ENCODE data around the gene DPPA4. TPM values are rescaled to one million over a fixed set of nuclear protein-coding genes. Genes with fewer than 3 reads are reported as not detected.

DPPA4 gene
- total RNA-seq, 1 donor from 2014 or later: not detected

- DNase-seq (ENCODE audit: low read depth, low spot score): no peak
These were observed 1.9 kb upstream of the DPPA4 start for GRCh38 chr3:109339197-109339596.

DNA sequence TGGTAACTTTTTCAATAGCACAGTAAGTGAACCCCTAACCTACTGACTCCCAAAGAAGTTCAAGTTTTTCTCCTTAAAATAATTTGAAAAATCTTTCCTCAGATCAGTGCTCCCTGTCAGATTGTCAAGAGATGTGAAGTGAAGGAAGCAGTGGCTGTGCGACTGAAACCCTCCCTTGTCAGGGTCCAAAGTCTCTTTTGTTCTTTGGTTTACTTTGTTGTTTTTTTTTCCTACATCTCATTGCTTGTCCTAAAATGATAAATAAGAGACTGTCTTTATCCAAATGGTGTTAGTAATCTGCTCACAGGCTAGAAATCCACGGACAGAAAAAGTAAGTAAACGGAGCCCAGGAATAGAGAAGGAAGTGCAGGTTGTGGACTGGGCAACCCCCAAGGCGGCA is 976 bp upstream of the DPPA4 start:
- no peak for DNase-seq (ENCODE audit: low read depth, low spot score)

DNA sequence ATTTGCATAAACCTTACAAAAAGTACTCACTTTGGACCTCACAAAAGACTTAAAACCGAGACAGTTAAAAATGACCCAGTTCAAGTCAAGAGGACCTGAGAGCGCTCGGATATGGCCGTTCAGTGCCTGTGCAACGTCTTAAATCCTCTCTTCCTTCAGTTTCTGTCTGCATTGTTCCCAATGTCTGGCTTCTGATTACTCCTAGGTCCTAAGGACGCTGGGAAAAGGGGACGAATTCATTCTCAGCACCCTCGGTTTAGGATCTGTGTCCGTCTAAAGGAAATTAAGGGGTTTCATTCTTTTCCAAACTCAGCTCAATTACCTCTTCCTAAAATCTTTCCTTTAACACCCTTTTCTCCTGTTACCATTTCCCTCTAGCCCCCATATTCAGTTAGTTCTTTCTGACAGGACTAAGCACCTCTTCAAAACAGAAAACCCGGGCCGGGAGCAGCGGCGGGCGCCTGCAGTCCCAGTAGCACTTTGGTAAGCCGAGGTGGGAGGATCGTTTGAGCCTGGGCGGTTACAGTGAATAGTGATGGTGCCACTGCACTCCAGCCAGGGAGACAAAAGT is 970 bp downstream of the DPPA4 start:
- DNase-seq (ENCODE audit: low read depth, low spot score): no peak

GRCh38 chr3:109334572-109334971 is 2.8 kb downstream of the DPPA4 start:
- DNase-seq (ENCODE audit: low read depth, low spot score): no peak

DNA sequence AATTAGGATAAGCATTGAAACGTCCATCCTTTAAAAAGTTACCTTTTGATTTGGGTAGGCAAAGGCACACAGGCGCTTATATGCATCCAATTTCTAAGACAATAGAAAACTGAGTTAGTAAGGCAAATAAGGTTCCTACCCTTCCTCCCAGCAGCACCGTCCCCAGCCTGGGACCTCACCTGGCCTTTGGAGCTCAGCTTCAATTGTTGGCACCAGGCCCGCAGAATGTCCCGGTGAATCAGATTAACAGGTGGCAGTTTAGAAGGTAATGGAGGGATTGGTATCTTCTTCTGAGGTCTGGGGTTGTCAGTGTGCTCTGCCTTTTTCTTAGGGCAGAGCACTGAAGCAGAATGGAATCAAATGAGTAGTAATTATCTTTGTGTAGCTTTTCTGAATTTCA is 5.7 kb downstream of the DPPA4 start:
- no peak for DNase-seq (ENCODE audit: low read depth, low spot score)

DNA sequence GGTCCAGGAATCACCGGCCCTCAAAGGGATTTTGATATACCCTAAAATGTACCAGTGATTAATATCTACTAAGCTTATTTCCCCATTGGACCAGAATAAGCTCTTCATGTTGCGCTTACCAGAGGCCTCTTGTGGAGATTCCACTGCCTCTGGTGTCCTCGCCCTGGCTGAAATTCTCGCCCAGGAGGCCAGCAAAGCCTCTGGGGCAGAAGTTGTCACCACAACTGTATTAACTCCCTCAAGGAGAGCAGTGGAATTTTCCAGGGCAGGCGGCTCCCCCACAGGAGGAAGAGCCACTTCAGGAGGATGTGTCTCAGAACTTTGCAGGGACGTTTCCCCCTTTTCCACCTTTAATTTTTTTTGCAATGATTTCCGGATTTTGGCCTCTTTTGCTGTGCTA is 6.9 kb downstream of the DPPA4 start:
- DNase-seq (ENCODE audit: low read depth, low spot score): no peak

DNA sequence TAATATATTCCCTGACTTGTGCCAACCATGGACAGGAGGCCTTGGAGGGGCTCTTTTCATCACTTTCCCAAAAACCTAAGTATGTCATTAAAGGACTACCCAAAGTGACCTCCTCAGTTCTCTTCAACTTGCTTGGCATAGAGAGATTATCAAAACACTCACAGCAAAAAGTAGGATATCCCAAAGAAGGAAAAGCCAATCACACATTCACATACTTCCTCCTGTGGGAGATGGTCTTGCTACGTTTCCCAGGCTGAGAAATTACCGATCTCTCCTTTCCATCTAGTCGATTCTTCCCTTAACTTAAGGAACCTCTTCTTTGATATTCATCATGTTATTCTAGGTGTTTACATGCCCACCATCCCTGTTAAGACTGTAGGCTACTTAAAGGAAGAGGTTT is 9.1 kb downstream of the DPPA4 start:
- no peak for DNase-seq (ENCODE audit: low read depth, low spot score)

DNA sequence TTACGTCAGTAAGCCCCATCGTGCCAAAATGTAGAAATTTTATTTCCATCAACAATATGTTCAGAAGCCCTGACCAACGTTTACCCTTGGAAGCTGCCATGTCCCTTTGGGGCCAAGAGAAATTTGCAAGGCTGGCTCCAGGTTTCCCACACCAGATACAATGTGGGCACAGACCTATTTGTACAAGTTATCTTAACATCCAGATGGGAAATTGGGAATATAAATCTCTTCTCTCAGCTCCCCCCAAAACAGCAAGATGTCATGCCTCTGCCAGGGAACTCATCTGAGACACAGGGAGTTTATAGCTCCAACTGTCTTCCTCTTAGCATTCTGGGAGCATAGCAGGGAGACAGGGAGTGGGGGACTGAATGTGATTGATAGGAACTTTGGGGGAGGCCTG is 11.7 kb downstream of the DPPA4 start:
- DNase-seq (ENCODE audit: low read depth, low spot score): no peak

DNA sequence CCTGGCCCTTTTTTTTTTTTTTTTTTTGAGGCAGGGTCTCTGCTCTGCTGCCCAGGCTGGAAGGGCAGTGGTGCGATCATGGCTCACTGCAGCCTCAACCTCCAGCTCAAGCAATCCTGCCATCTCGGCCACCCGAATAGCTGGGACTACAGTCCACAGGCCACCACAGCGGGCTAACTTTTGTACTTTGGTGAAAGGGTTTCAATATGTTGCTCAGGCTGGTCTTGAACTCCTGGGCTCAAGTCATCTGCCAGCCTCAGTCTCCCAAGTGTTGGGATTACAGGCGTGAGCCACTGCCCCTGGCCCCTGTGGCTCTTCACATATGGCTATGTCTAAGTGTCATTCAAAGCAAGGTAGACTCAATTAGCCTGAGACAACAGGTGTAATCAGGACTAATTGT is 12.2 kb downstream of the DPPA4 start:
- no peak for DNase-seq (ENCODE audit: low read depth, low spot score)

GRCh38 chr3:109316162-109316730 is 21.1 kb downstream of the DPPA4 start, which contains the start of gene DPPA2:
DPPA2 (minus strand) TSS chr3:109316517; CDS start chr3:109314542, 1,975 bp downstream.
- no peak for DNase-seq (ENCODE audit: low read depth, low spot score)

DNA sequence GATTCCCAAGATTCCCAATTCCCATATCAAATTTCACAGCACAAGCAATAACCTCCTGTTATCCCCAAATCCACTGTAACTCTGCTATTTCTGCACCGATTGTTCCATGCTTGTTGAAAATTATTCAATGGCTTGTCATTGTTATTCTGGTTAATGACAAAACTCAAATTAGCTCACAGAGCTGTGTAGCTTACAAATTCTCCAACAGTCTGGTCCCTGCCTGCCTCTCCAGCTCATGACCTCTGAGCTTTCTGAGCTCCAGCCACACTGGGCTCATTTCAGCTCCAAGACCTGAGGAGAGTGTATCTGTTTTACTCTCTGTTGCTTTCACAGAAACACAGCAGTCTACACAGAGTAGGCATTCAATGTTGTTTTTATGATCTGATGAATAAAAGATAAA is 24.3 kb downstream of the DPPA4 start:
- no peak for DNase-seq (ENCODE audit: low read depth, low spot score)

DNA sequence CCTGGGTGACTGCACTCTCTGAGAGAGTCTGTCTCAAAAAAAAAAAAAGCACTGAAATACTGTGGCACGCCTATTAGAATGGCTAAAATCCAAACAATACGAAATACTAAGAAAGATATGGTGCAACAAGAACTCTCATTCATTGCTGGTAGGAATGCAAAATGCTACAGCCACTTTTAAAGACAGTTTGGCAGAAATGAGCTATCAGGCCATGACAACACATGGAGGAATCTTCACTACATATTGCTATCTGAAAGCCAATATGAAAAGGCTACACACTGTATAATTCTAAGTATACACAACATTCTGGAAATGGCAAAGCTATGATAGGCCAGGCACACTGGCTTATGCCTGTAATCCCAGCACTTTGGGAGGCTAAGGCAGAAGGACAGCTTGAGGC is 39.9 kb downstream of the DPPA4 start:
- no peak for DNase-seq (ENCODE audit: low read depth, low spot score)

GRCh38 chr3:109284071-109284470 is 53.3 kb downstream of the DPPA4 start:
- no peak for DNase-seq (ENCODE audit: low read depth, low spot score)

- no peak for DNase-seq (ENCODE audit: low read depth, low spot score)
These were observed 58.8 kb downstream of the DPPA4 start for GRCh38 chr3:109278546-109278945.

GRCh38 chr3:109278141-109278540 is 59.2 kb downstream of the DPPA4 start:
- no peak for DNase-seq (ENCODE audit: low read depth, low spot score)

Other genes with a start within 250 kb of the DPPA4 start
- gene MORC1, start 219.4 kb downstream of the DPPA4 start, total RNA-seq: not detected in 2 replicates
- not detected in 2 replicates for gene C3orf85, start 200.8 kb downstream of the DPPA4 start, total RNA-seq
- not detected in 2 replicates for gene DPPA2, start 21.0 kb downstream of the DPPA4 start, total RNA-seq

Measured in pulmonary artery endothelial cell (primary cell).